Stimulated activated CD4-positive, alpha-beta T cell treated with anti-CD3 and anti-CD28 coated beads, Interleukin-15, amount 100 ng/mL, for 24 hours (primary cell): Measurements from ENCODE around the gene LNP1.
A peak's percentile ranks its signal among the peaks of the same experiment; 100 is the strongest.
"Not testable (repeated sequence)": the region's sequence is repeated elsewhere in the genome, so short reads cannot be mapped to it uniquely, and the experiment has no call there.

Source experiments
- DNase-seq: peaks from one replicate; pipeline ENCODE4 v3.0.0-alpha.2; 2020

LNP1 gene, protein sequence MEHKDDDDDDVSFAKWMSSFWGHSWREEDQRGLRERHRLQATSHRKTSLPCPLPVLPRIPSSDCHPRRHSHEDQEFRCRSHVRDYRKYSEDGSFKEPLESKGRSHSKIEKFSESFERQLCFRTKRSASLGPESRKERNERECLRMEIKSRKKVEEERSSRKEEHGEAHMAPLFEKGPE

DNA sequence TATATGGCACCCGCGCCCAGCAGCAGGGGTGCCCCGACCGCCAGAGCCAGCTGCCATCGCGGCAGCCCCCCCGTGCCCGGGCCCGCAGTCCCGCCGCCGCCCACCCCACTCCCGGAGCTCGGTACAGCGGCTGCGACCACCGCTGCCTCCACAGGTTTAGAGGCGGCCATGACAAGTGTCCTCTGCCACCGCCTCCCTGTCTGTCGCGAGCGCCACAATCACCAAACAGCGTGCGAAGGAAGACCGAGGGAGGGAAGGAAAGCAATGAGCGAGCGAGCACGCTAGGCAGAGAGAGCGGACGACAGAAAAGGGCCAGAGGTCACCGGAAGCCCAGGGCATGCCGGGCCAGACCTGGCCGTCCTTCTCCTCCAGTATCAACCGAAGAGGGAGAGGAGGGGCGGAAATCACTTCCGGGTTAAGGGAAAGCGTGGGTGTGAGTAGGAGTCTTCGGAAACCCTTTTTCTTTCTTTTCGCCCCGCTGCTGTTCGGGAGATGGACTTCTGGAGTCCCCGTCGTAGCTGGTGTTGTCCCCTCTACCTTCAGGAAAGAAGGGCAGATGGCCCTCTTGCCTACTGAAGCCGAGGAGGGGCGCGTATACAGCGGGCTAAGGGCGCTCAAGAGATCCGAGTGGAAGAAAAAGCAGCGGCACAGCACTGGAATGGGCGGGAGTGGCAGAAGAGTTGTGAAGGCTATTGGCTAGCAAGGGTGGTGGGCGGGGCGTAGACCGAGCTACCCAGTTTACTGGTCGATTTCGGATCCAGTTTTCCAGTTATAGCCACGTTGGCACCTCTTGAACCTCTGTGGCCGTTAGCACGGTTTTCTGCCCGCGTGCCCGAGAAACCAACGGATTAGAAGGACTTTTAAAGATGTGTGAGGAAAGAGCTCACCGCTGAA lies at the start of gene LNP1, which contains the start of gene TOMM70:
TSS of gene LNP1 (plus strand) at position 760 of the 894 bp plus-strand sequence. CDS start 28,191 bp downstream, outside the sequence.
TSS of gene TOMM70 (minus strand) at position 310 of the 894 bp plus-strand sequence. CDS start at position 170, 140 bp downstream.
- peak; percentile 99 for DNase-seq

DNA sequence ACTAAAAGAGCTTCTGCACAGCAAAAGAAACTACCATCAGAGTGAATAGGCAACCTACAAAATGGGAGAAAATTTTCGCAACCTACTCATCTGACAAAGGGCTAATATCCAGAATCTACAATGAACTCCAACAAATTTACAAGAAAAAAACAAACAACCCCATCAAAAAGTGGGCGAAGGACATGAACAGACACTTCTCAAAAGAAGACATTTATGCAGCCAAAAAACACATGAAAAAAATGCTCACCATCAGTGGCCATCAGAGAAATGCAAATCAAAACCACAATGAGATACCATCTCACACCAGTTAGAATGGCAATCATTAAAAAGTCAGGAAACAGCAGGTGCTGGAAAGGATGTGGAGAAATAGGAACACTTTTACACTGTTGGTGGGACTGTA lies 49.6 kb upstream of the LNP1 start:
- DNase-seq, result not testable (repeated sequence)

GRCh38 chr3:100352296-100353231 lies 48.8 kb upstream of the LNP1 start:
- no peak for DNase-seq

- no peak for DNase-seq
Observed at GRCh38 chr3:100354850-100355249, 46.5 kb upstream of the LNP1 start.

- no peak for DNase-seq
Observed at GRCh38 chr3:100358413-100358812, 42.9 kb upstream of the LNP1 start.

GRCh38 chr3:100359035-100359434 lies 42.3 kb upstream of the LNP1 start:
- no peak for DNase-seq

GRCh38 chr3:100360757-100361496 lies 40.4 kb upstream of the LNP1 start:
- DNase-seq, result no peak

DNA sequence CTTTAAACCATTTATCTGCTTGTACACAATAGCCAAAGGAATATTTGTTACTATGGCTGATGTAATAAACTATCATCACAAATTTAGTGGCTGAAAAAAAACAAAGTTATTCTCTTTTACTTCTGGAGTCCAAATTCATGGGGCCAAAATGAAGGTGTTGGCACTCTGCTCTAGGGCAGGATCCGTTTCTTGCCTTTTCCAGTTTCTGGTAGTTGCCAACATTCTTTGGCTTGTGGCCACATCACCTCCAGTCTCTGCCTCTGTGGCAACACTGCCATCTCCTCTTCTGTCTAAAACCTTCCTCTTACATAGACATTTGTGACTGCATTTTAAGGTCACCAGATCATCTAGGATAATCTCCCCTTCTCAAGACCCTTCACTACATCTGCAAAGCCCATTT lies 39.4 kb upstream of the LNP1 start:
- no peak for DNase-seq

GRCh38 chr3:100364421-100364820 lies 36.9 kb upstream of the LNP1 start:
- DNase-seq, result no peak

DNA sequence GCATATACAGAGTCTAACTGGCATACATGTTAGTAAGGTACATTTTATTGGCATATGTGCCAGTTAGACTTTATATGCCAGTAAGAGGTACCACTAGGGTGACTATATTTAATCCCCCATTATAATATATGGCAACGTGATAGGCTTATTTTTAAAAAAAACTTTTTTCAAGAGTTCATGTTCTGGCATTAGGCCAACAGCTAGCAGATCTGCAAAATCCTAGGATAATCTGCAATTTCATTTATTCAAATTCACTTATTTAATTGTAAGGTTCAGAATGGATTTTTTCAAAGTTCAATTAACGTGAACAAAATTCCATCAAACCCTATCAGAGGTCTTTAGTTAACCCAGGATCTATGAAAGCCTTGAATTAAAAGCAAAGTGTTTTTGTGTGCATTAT lies 34.9 kb upstream of the LNP1 start:
- no peak for DNase-seq

- DNase-seq, result no peak
Observed at GRCh38 chr3:100368441-100368840, 32.9 kb upstream of the LNP1 start.

- no peak for DNase-seq
Observed at GRCh38 chr3:100370756-100371155, 30.6 kb upstream of the LNP1 start.

- DNase-seq, result no peak
Observed at GRCh38 chr3:100374521-100374920, 26.8 kb upstream of the LNP1 start.

DNA sequence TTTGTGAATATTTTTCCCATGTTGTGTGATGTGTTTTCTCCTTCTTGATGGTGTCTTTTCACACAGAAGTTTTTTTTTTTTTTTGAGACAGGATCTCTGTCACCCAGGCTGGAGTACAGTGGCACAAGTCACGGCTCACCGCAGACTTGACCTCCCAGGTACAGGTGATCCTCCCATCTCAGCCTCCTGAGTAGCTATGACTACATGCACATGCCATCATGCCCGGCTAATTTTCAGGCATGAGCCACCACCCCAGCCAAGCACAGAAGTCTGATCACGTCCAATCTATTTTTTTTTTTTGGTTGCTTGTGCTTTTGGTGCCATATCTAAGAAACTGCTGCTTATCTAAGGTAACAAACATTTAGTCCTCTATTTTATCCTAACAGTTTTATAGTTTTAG lies 25.0 kb upstream of the LNP1 start:
- DNase-seq, result no peak

DNA sequence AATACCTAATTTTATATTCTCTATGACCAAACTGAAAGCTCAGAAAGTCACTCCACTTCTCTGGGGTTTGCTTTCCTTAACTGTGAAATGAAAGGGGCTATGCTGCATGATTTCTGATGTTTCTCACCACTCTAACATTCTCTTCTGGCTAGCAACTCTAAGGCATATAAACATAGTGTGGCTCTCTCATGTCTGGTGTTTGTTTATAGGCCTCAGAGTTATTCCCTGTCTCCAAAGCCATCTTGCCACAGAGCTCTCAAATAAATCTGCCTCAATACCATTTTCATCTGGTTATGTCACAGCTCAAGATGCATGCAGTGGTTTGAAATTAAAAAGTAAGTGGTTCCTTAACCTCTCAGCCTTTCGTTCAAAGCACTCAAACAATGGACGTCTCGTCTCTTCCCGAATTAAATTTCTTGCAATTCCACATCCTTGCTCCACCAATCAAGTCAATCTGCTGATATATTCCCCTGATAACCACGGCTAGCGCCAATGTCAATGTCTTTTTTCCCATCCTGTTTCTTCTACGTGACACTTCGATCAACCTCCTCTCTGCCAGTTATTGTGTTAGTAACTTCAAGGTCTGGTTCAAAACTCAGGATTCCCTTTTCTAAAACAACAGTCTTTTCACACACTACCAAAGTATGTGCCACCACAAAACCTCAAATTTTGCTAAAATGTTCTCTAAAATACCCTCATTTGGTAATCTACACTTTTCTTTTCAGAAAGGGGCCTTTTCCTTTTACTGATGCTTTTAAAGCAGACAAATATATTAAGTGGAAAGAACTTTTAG lies 16.4 kb upstream of the LNP1 start:
- no peak for DNase-seq

DNA sequence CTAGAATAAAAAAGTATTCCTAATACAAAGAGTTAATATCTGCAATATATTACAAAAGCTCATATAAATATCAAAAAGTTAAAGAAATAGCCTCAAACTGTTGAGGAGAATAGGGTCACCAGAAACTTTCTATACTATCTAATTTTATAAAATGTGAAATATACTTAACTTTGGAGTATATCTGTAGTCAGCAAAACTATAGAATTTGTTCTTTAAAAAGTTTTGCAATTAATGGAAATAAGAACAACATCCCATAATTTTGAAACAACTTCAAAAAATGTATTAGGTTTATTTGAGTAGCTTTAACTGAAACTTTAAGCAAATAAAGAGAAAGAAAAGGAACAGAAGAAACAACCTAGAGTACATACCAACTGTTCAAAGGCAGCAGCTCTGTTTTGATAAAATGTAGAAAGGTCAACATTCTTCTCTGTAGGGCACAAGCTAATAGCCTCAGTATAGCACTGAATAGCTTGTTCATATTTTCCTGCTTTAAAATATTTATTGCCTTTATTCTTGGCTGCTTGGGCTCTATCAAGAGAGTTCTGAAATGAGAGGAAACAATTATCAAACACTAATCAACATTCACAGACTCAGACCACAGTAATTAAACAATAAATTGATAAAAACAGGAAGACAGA lies 14.8 kb upstream of the LNP1 start:
- no peak for DNase-seq

GRCh38 chr3:100389025-100389424 lies 12.3 kb upstream of the LNP1 start:
- no peak for DNase-seq

DNA sequence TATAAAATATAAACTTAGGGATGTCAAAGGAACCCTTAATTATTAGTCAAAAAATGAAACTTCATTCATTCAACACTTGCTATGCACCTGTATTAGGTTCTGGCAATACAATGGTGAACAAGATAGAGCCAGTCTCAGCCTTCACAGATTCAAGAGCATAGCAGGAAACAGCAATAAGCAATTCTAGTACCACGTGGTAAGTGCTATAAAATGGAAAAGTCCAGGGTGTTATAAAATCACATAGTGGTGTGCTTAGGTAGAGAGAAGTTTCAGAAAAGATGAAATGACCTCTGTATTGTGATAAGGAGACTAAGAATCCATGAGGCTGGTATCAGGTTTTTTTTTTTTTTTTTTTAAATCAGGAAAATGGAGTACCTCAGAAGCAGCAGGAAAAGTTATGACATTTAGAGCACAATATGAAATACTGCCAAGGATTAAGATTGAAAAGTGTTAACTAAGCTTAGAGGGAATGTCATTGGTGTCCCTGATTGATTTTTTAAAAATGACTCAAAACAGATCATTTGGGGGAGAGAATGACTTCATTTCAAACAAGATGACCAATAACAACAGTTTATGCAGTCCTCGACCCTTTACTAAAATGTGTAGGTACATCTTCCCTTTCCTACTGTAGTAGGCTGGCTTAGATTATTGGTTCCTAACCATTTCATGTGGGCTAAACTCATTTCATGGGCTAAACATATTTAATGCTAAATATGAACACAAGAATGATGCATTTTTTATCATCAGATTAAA lies 5.5 kb upstream of the LNP1 start:
- no peak for DNase-seq

GRCh38 chr3:100396967-100397366 lies 4.4 kb upstream of the LNP1 start:
- no peak for DNase-seq
